Fibroblast of lung (primary cell): ENCODE measurements around the gene OAF. TPM values are rescaled to one million over a fixed set of nuclear protein-coding genes. Genes with fewer than 3 reads are reported as not detected.

Source experiments
- DNase-seq, 2 donors: peaks; one replicate each; pipeline versions ENCODE4 v3.0.0 to v3.0.0-alpha.2; 2010; ENCODE audit warnings: low read depth in 2 of 2
- H2AFZ ChIP-seq: 2 replicates; pipeline ENCODE4 v1.5.1; 2012; ENCODE audit warnings: low read length, control low read depth, inconsistent platforms
- H3K27ac ChIP-seq: 2 replicates; pipeline ENCODE4 v1.5.1; 2011; ENCODE audit warnings: low read length, control low read depth; ENCODE audit not compliant: insufficient read depth
- H3K27me3 ChIP-seq: 2 replicates; pipeline ENCODE4 v1.5.1; 2011; ENCODE audit warnings: mild to moderate bottlenecking, low read length; ENCODE audit not compliant: control insufficient read depth, insufficient read depth
- H3K36me3 ChIP-seq: 2 replicates; pipeline ENCODE4 v1.5.1; 2011; ENCODE audit warnings: low read length; ENCODE audit not compliant: control insufficient read depth, insufficient read depth
- H3K4me1 ChIP-seq: 2 replicates; pipeline ENCODE4 v1.5.1; 2011; ENCODE audit warnings: low read length; ENCODE audit not compliant: control insufficient read depth, insufficient read depth; ENCODE audit errors: extremely low read depth
- H3K4me2 ChIP-seq: 2 replicates; pipeline ENCODE4 v1.5.1; 2011; ENCODE audit warnings: low read length, control low read depth; ENCODE audit not compliant: insufficient read depth; ENCODE audit errors: extremely low read depth
- H3K4me3 ChIP-seq, 4 experiments: fragments of 200-600 bp in 1 of 4; sonication (generic) in 1 of 4; replicated peaks in 1 of 4; 2 replicates each; pipeline ENCODE4 v1.5.1; 2011 to 2016; ENCODE audit warnings: low read length in 4 of 4, low read depth in 3 of 4, mild to moderate bottlenecking in 3 of 4, control low read depth in 2 of 4, inconsistent platforms in 1 of 4, mixed read lengths in 1 of 4; ENCODE audit not compliant: insufficient read depth in 1 of 4; ENCODE audit errors: control extremely low read depth in 1 of 4
- H3K79me2 ChIP-seq: 2 replicates; pipeline ENCODE4 v1.5.1; 2012; ENCODE audit warnings: mild to moderate bottlenecking, low read length, inconsistent platforms; ENCODE audit not compliant: control insufficient read depth, insufficient read depth
- H3K9ac ChIP-seq: 2 replicates; pipeline ENCODE4 v1.5.1; 2011; ENCODE audit warnings: mild to moderate bottlenecking, low read length, control low read depth; ENCODE audit not compliant: insufficient read depth
- H3K9me3 ChIP-seq: 2 replicates; pipeline ENCODE4 v1.5.1; 2012; ENCODE audit warnings: low read depth, low read length; ENCODE audit not compliant: control insufficient read depth, insufficient read depth
- H4K20me1 ChIP-seq: 2 replicates; pipeline ENCODE4 v1.5.1; 2011; ENCODE audit warnings: low read length; ENCODE audit not compliant: control insufficient read depth, insufficient read depth; ENCODE audit errors: extremely low read depth
- CTCF ChIP-seq, 2 donors: IDR thresholded peaks in 1 of 2; conservative IDR thresholded peaks in 1 of 2; 1 replicate in 1 of 2; 2 replicates in 1 of 2; pipeline ENCODE4 v1.5.1; 2011 to 2012; ENCODE audit warnings: low read length in 2 of 2, control low read depth in 1 of 2, inconsistent platforms in 1 of 2, low read depth in 1 of 2, mild to moderate bottlenecking in 1 of 2
- EZH2 ChIP-seq: IDR thresholded peaks from 2 replicates; pipeline ENCODE4 v1.5.1; 2012; ENCODE audit warnings: low read length, control low read depth, mild to moderate bottlenecking; ENCODE audit errors: missing control alignments
- polyA plus RNA-seq, 2 donors: library from polyadenylated mRNA; depleted of rRNA in 1 of 2; stranded (reverse) in 1 of 2; unstranded in 1 of 2; fragments of >200 nt; gene quantifications; 2 replicates each; pipeline ENCODE4 v1.2.1, GENCODE V29; 2011 to 2012; ENCODE audit warnings: missing spikeins in 1 of 2
- total RNA-seq: library from RNA; depleted of rRNA; stranded (reverse); fragments of >200 nt; gene quantifications from 2 replicates; pipeline ENCODE4 v1.2.1, GENCODE V29; 2014

The OAF gene
- total and polyA plus RNA-seq, 2 donors (not counting 1 experiment from before 2014, with no cell fraction given), result 20.0 to 22.7 TPM

GRCh38 chr11:120188811-120189455, 21.9 kb upstream of the OAF start:
- no peaks in the 10 kb centered on the region for H4K20me1 ChIP-seq
- no peak for DNase-seq
- no peak overlapping the region for H3K4me3 ChIP-seq
- H3K36me3 ChIP-seq, result no peaks in the 10 kb centered on the region
- no peak for TF ChIP-seq EZH2
- no peak for TF ChIP-seq CTCF (conservative IDR thresholded peaks at IDR 0.05 in 1 of 2, IDR thresholded peaks at IDR 0.05 in 1 of 2; ENCODE audit: low read depth in 1 of 2, low read length in 2 of 2)
- no peak overlapping the region for H3K4me2 ChIP-seq
- no peak overlapping the region for H2AFZ ChIP-seq
- no peak overlapping the region for H3K27ac ChIP-seq
- no peaks in the 10 kb centered on the region for H3K79me2 ChIP-seq
- H3K4me1 ChIP-seq, result peaks cover 22% of the 10 kb centered on the region
- H3K9me3 ChIP-seq, result no peaks in the 10 kb centered on the region
- H3K9ac ChIP-seq, result no peak overlapping the region
- peaks cover 14% of the 10 kb centered on the region for H3K27me3 ChIP-seq

- peaks cover 20% of the 10 kb centered on the region for H3K27me3 ChIP-seq
- H3K79me2 ChIP-seq, result no peaks in the 10 kb centered on the region
- TF ChIP-seq EZH2 (no peak), CTCF (conservative IDR thresholded peaks at IDR 0.05 in 1 of 2, IDR thresholded peaks at IDR 0.05 in 1 of 2; ENCODE audit: low read depth in 1 of 2, low read length in 2 of 2) (no peak)
- no peaks in the 10 kb centered on the region for H3K9me3 ChIP-seq
- H3K27ac ChIP-seq, result no peak overlapping the region
- no peak overlapping the region for H3K9ac ChIP-seq
- H3K4me1 ChIP-seq, result peaks cover 12% of the 10 kb centered on the region
- no peaks in the 10 kb centered on the region for H4K20me1 ChIP-seq
- H2AFZ ChIP-seq, result no peak overlapping the region
- H3K4me2 ChIP-seq, result no peak overlapping the region
- DNase-seq, result no peak
- no peaks in the 10 kb centered on the region for H3K36me3 ChIP-seq
- H3K4me3 ChIP-seq, result no peak overlapping the region
Measured at GRCh38 chr11:120191058-120191457, 19.8 kb upstream of the OAF start.

GRCh38 chr11:120192831-120193625, 17.8 kb upstream of the OAF start:
- Histone ChIP-seq H3K9ac (no peak overlapping the region), H2AFZ (no peak overlapping the region), H3K4me1 (no peaks in the 10 kb centered on the region), H3K9me3 (no peaks in the 10 kb centered on the region), H3K4me2 (no peak overlapping the region), H3K36me3 (no peaks in the 10 kb centered on the region), H3K4me3 (no peak overlapping the region), H3K27ac (no peak overlapping the region), H4K20me1 (no peaks in the 10 kb centered on the region), H3K79me2 (no peaks in the 10 kb centered on the region), H3K27me3 (peaks cover 27% of the 10 kb centered on the region)
- TF ChIP-seq EZH2 (no peak), CTCF (conservative IDR thresholded peaks at IDR 0.05 in 1 of 2, IDR thresholded peaks at IDR 0.05 in 1 of 2; ENCODE audit: low read depth in 1 of 2, low read length in 2 of 2) (no peak)
- DNase-seq, result no peak
